Measurements from ENCODE around the gene USP5. TPM values are rescaled to one million over a fixed set of nuclear protein-coding genes. Genes with fewer than 3 reads are reported as not detected.
"Not testable (repeated sequence)": the region's sequence is repeated elsewhere in the genome, so short reads cannot be mapped to it uniquely, and the experiment has no call there.

USP5 gene
- total and polyA plus RNA-seq, 9 donors = 13.9 to 84.3 (median 54.9) TPM

DNA sequence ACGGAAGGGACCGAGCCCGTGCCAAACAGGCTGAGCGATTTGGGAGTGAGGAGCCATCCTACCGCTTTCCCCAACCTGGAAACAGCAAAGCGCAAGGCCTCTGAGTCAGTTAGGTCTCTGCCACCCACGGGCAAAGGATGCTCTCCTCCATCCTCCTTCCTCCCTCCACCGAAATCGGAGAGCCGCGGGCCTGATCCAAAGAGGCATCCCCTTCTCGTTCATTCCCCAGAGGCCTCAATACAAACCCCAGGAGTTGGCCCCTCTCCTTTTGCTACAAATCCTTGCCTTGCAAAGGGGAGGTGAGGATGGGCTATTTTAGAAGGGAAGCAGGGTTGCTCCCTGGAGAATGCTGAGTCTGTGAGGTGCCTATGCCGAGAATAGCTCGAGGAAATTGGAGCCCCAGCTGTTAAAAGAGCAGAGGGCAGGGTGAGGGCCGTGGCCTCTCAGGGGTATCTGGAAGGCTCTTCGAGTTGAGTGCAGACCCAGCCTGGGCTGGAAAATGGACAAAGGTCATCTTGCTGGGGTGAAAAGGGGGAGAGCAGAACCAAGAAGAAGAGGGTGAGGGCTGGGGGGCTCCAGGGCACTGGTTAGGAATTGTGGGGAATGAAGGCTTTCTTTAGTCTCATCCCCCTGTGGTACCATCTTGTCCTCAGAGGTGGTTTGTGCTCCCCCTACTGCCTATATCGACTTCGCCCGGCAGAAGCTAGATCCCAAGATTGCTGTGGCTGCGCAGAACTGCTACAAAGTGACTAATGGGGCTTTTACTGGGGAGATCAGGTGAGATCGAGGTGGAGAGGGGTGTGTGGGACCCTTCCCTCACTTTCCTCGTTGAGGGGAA, 16.5 kb downstream of the USP5 start:
- H3K36me3 ChIP-seq = no peaks in the 10 kb centered on the region
- intact Hi-C loops (cut with DNase I) = loop anchor here (5.0 to 10.0 kb wide), 2 partner anchors 96 to 99 kb away; no protein-coding TSS in a partner anchor
- no peak for TF ChIP-seq POLR2A (IDR thresholded peaks at IDR 0.05)
- TF ChIP-seq, protein P1, sequence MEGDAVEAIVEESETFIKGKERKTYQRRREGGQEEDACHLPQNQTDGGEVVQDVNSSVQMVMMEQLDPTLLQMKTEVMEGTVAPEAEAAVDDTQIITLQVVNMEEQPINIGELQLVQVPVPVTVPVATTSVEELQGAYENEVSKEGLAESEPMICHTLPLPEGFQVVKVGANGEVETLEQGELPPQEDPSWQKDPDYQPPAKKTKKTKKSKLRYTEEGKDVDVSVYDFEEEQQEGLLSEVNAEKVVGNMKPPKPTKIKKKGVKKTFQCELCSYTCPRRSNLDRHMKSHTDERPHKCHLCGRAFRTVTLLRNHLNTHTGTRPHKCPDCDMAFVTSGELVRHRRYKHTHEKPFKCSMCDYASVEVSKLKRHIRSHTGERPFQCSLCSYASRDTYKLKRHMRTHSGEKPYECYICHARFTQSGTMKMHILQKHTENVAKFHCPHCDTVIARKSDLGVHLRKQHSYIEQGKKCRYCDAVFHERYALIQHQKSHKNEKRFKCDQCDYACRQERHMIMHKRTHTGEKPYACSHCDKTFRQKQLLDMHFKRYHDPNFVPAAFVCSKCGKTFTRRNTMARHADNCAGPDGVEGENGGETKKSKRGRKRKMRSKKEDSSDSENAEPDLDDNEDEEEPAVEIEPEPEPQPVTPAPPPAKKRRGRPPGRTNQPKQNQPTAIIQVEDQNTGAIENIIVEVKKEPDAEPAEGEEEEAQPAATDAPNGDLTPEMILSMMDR (IDR thresholded peaks at IDR 0.05) = no peak
- no peak for TF ChIP-seq EP300 (IDR thresholded peaks at IDR 0.05)

DNA sequence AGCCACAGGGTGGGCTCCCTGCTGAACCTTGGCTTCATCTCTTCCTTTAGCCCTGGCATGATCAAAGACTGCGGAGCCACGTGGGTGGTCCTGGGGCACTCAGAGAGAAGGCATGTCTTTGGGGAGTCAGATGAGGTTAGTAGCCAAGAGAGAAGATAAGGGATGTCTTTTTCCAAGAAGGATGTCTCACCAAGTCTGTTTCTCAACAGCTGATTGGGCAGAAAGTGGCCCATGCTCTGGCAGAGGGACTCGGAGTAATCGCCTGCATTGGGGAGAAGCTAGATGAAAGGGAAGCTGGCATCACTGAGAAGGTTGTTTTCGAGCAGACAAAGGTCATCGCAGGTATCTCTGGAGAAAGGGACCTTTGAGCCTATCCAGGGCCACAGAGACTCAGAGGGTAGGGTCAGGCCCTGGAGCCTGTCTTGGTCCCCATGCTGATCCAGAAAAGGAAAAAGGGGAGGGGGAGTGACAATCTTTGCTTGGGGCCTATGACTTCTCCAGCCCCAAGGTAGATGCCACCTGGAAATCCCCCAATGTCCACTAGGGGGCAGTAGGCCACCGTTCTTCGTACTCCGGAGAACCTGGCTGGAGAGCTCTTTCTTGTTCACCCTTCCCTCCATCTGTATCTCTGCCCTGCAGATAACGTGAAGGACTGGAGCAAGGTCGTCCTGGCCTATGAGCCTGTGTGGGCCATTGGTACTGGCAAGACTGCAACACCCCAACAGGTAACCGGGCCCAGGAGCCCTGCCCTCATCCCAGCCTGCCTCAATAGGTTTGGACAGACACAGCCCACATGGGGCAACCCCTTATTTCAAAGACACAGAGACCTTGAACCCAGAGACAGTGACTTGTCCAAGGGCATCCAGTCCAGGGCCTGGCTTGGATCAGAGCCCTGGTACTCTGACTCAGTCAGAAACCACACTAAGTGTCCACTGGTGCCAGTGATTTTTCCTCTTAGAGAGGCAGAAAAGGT, 17.4 kb downstream of the USP5 start:
- DNase-seq = peak; percentile 70 to 88 (median 83)
- TF ChIP-seq POLR2A (IDR thresholded peaks at IDR 0.05) (peak; percentile 13), EP300 (IDR thresholded peaks at IDR 0.05) (no peak)
- TF ChIP-seq, protein P1 (IDR thresholded peaks at IDR 0.05) = peak; percentile 82 to 87 (median 85)
- 16 to 22% (median 20%) methylated on average over 12 of the region's 12 CpGs for WGBS, 3 donors
- H3K4me3 ChIP-seq = peak overlapping the region; percentile 83
- H3K27me3 ChIP-seq = no peaks in the 10 kb centered on the region
- no peaks in the 10 kb centered on the region for H3K4me1 ChIP-seq (ENCODE audit: insufficient read depth)
- H3K36me3 ChIP-seq = no peaks in the 10 kb centered on the region
- H3K9me3 ChIP-seq = no peaks in the 10 kb centered on the region
- H3K27ac ChIP-seq = no peak overlapping the region
- intact Hi-C loops (cut with DNase I) = loop anchor here (5.0 to 10.0 kb wide), 3 partner anchors 58 to 98 kb away; partner anchors contain the start of gene ATN1 (in 1 of the 4)

More for the DNA sequence above, 16.5 kb downstream of the USP5 start:
- no peak for DNase-seq
- no peaks in the 10 kb centered on the region for H3K27me3 ChIP-seq
- H3K4me3 ChIP-seq = peak overlapping the region; percentile 83
- no peaks in the 10 kb centered on the region for H3K4me1 ChIP-seq (ENCODE audit: insufficient read depth)
- WGBS, 3 donors = 6 to 9% (median 7%) methylated on average over 22 of the region's 22 CpGs
- H3K9me3 ChIP-seq = no peaks in the 10 kb centered on the region
- H3K27ac ChIP-seq = peak overlapping the region; percentile 73 to 90

DNA sequence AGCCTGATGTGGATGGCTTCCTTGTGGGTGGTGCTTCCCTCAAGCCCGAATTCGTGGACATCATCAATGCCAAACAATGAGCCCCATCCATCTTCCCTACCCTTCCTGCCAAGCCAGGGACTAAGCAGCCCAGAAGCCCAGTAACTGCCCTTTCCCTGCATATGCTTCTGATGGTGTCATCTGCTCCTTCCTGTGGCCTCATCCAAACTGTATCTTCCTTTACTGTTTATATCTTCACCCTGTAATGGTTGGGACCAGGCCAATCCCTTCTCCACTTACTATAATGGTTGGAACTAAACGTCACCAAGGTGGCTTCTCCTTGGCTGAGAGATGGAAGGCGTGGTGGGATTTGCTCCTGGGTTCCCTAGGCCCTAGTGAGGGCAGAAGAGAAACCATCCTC, 18.4 kb downstream of the USP5 start:
- WGBS, 3 donors = 53 to 61% (median 53%) methylated on average over 4 of the region's 4 CpGs
- not testable (repeated sequence) for H3K4me1 ChIP-seq (ENCODE audit: insufficient read depth); H3K4me3 ChIP-seq; H3K36me3 ChIP-seq; H3K27ac ChIP-seq; H3K9me3 ChIP-seq; DNase-seq; H3K27me3 ChIP-seq
- intact Hi-C loops (cut with DNase I) = loop anchor here in 1 of 4 donors (5.0 kb wide), 1 partner anchor 57 kb away; the partner anchor contains the start of gene ATN1

DNA sequence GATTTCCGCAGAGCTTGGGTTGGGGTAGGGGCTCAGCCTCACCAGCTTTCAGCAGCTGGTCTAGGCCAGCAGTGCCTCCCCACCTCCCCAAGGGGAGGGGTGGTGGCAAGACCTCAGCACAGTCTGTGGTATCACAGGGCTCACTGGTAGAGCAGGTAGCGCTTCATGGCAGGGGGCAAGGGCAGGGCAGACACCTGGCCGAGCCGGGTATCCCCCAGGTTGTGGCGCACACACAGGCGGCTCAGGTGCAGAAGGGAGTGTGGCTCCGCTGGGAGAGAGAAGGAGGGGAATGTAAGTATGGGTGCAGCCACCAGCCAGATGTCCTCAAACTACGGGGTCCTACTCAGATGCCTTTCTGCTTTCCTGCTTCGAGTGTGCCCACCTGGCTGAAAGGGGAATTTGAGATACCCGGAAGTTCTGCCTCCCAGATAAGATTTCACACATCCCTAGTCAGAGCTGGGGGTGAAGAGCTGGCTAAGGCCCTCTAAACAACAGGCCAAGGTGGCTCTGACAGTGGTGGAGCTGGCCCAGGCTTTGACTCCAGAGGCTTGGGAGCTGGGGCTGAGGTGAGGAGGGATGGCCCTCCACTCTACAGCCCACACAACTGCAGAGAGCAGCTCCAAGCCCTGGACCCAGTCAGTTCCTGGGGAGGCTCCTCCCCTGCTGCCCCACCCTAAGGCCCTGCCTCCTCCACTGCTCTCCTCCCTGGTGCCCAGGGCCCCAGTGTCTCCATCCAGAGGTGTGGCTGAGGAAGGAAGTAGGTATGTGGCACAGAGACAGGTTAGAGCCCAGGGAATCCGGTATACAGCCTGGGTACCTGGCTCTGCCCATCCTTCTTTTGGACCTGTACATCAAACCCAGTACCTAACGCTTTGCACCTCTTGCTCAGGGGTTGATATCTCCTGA, 19.4 kb downstream of the USP5 start:
- TF ChIP-seq EP300 (IDR thresholded peaks at IDR 0.05) = no peak
- TF ChIP-seq POLR2A (IDR thresholded peaks at IDR 0.05) = no peak
- TF ChIP-seq, protein P1 (IDR thresholded peaks at IDR 0.05) = no peak
- Histone ChIP-seq H3K9me3 (no peaks in the 10 kb centered on the region), H3K27ac (no peak overlapping the region), H3K27me3 (no peaks in the 10 kb centered on the region), H3K4me3 (no peak overlapping the region), H3K4me1 (ENCODE audit: insufficient read depth) (no peaks in the 10 kb centered on the region), H3K36me3 (no peaks in the 10 kb centered on the region)
- WGBS, 3 donors = 65 to 68% (median 67%) methylated on average over 11 to 12 of the region's 12 CpGs
- DNase-seq = no peak
- intact Hi-C loops (cut with DNase I) = loop anchor here in 1 of 4 donors (5.0 kb wide), 1 partner anchor 56 kb away; the partner anchor contains the start of gene ATN1
